Breast epithelium (tissue), 4 donors: ENCODE results near the gene SLC45A3. TPM values are rescaled to one million over a fixed set of nuclear protein-coding genes. Genes with fewer than 3 reads are reported as not detected.

Source experiments
- DNase-seq, 2 donors: peaks; one replicate each; pipeline ENCODE4 v3.0.0-alpha.2; 2019; ENCODE audit warnings: low spot score in 2 of 2
- H3K27ac ChIP-seq, 2 donors: fragments of 200-600 bp; sonication (generic) in 1 of 2; one replicate each; pipeline ENCODE4 v1.5.1; 2016 to 2019; ENCODE audit warnings: mild to moderate bottlenecking in 1 of 2
- H3K27me3 ChIP-seq, 2 donors: fragments of 200-600 bp; sonication (generic) in 1 of 2; one replicate each; pipeline versions ENCODE4 v1.5.1 to v1.6.0; 2017 to 2019; ENCODE audit warnings: control low read depth in 1 of 2, mild to moderate bottlenecking in 1 of 2
- H3K36me3 ChIP-seq: fragments of 200-600 bp; one replicate; pipeline ENCODE4 v1.5.1; 2019
- H3K4me1 ChIP-seq, 2 donors: fragments of 200-600 bp; sonication (generic); one replicate each; pipeline ENCODE4 v1.5.1; 2016 to 2019; ENCODE audit warnings: control low read depth in 1 of 2
- H3K4me3 ChIP-seq, 3 donors: fragments of 200-600 bp; sonication (generic); 1 replicate in 2 of 3; 2 replicates in 1 of 3; pipeline ENCODE4 v1.5.1; 2016 to 2019; ENCODE audit warnings: mild to moderate bottlenecking in 3 of 3, moderate library complexity in 2 of 3
- H3K9me3 ChIP-seq, 2 donors: fragments of 200-600 bp; sonication (generic) in 1 of 2; one replicate each; pipeline ENCODE4 v1.5.1; 2016 to 2019; ENCODE audit warnings: control low read depth in 1 of 2
- POLR2A ChIP-seq: fragments of 450-650 bp; IDR thresholded peaks from one replicate; pipeline ENCODE4 v1.6.1; 2016; ENCODE audit warnings: antibody characterized with exemption, mild to moderate bottlenecking, moderate library complexity
- POLR2AphosphoS5 ChIP-seq, 3 donors: sonication (generic); formaldehyde crosslinking; IDR thresholded peaks; one replicate each; pipeline ENCODE4 v1.6.1; 2017; ENCODE audit warnings: antibody characterized with exemption in 3 of 3
- intact Hi-C: fragments of 100-400 bp; cut with DNase I; formaldehyde crosslinking; loops from one replicate; pipeline ENCODE4 v1.15.1; 2023; ENCODE audit warnings: low total_unique reads
- total RNA-seq, 3 donors: library from RNA; depleted of rRNA; stranded (reverse); fragments of >200 nt; gene quantifications; one replicate each; pipeline ENCODE4 v1.1.0, GENCODE V29; 2016
- TF ChIP-seq, protein P1 (sequence below), 3 donors: fragments of 450-650 bp; IDR thresholded peaks; one replicate each; pipeline ENCODE4 v1.5.1; 2016 to 2017; ENCODE audit warnings: antibody characterized with exemption in 3 of 3, mild to moderate bottlenecking in 3 of 3, moderate library complexity in 3 of 3

The SLC45A3 gene
- total RNA-seq, 3 donors from 2014 or later, result 1.3 to 2.9 (median 1.6) TPM

GRCh38 chr1:205660361-205660760, 19.9 kb downstream of the SLC45A3 start:
- TF ChIP-seq, protein P1, sequence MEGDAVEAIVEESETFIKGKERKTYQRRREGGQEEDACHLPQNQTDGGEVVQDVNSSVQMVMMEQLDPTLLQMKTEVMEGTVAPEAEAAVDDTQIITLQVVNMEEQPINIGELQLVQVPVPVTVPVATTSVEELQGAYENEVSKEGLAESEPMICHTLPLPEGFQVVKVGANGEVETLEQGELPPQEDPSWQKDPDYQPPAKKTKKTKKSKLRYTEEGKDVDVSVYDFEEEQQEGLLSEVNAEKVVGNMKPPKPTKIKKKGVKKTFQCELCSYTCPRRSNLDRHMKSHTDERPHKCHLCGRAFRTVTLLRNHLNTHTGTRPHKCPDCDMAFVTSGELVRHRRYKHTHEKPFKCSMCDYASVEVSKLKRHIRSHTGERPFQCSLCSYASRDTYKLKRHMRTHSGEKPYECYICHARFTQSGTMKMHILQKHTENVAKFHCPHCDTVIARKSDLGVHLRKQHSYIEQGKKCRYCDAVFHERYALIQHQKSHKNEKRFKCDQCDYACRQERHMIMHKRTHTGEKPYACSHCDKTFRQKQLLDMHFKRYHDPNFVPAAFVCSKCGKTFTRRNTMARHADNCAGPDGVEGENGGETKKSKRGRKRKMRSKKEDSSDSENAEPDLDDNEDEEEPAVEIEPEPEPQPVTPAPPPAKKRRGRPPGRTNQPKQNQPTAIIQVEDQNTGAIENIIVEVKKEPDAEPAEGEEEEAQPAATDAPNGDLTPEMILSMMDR (IDR thresholded peaks at IDR 0.05), result no peak
- TF ChIP-seq POLR2A (no peak), POLR2AphosphoS5 (IDR thresholded peaks at IDR 0.05) (no peak)
- H3K27ac ChIP-seq, result no peak overlapping the region
- H3K9me3 ChIP-seq, result no peaks in the 10 kb centered on the region
- no peak overlapping the region for H3K4me3 ChIP-seq
- H3K4me1 ChIP-seq, result peaks cover 3 to 8% of the 10 kb centered on the region in 2 donors
- DNase-seq, result no peak
- H3K36me3 ChIP-seq, result no peaks in the 10 kb centered on the region
- intact Hi-C loops, result no loop called here
- H3K27me3 ChIP-seq, result no peaks in the 10 kb centered on the region

DNA sequence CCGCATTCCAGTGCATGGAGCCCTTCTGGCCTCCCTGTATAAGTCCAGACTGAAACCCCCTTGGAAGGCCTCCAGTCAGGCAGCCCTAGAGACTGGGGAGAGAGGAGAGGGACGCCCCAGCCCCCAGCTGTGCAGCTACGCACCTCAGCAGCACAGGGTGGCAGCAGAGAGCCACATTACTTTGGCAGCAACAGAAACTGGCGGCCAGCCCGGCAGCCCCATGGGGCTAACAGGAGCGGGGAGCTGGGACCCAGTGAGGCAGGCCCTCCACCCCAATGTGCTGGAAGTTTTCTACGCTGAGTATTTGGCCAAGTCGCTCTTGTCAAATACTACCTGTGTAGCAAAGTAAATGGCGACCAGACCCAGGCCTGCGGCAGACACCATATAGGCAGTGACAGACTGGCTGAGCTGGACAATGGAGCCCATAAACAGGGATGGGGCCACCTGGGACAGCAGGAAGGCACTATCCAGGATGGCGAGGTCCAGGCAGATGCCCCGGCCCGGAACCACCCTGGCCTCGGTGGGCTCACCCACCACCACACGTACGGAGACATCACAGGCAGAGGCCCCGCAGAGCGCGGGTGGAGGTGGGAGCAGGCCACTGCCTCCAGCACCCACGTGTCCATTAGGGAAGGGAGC, 21.2 kb downstream of the SLC45A3 start:
- intact Hi-C loops, result no loop called here
- no peaks in the 10 kb centered on the region for H3K36me3 ChIP-seq
- no peak for TF ChIP-seq POLR2A
- TF ChIP-seq POLR2AphosphoS5 (IDR thresholded peaks at IDR 0.05), result no peak
- TF ChIP-seq, protein P1 (IDR thresholded peaks at IDR 0.05), result peak; percentile 63 to 96 (median 92)
- DNase-seq, result peak; percentile 74 to 80
- H3K27ac ChIP-seq, result no peak overlapping the region
- H3K9me3 ChIP-seq, result no peaks in the 10 kb centered on the region
- H3K4me1 ChIP-seq, result no peaks in the 10 kb centered on the region
- no peaks in the 10 kb centered on the region for H3K27me3 ChIP-seq
- no peak overlapping the region for H3K4me3 ChIP-seq

DNA sequence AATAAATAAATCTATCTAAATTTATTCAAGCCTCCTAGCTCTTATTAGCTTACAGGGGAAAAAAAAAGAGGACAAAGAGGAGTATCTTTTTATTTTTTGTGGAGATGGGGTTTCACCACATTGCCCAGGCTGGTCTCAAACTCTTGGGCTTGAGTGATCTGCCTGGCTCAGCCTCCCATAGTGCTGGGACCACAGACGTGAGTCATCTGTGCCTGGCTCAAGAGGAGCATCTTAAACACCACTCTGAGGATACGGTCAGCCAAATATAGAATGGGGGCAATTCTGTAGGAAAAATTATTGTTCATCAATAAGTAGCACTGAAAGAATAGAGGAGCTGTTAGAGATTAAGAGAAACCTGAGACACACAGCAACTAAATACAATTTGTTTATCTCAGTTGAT, 24.1 kb downstream of the SLC45A3 start:
- H3K9me3 ChIP-seq, result no peaks in the 10 kb centered on the region
- no peak overlapping the region for H3K4me3 ChIP-seq
- DNase-seq, result no peak
- intact Hi-C loops, result loop anchor here (2.0 kb wide), 1 partner anchor 125 kb away; no protein-coding TSS in a partner anchor
- no peaks in the 10 kb centered on the region for H3K4me1 ChIP-seq
- TF ChIP-seq, protein P1 (IDR thresholded peaks at IDR 0.05), result no peak
- TF ChIP-seq POLR2AphosphoS5 (IDR thresholded peaks at IDR 0.05) (no peak), POLR2A (no peak)
- H3K27me3 ChIP-seq, result no peaks in the 10 kb centered on the region
- H3K27ac ChIP-seq, result no peak overlapping the region
- H3K36me3 ChIP-seq, result no peaks in the 10 kb centered on the region

GRCh38 chr1:205652984-205653383, 27.3 kb downstream of the SLC45A3 start:
- Histone ChIP-seq H3K4me3 (no peak overlapping the region), H3K4me1 (no peaks in the 10 kb centered on the region), H3K9me3 (no peaks in the 10 kb centered on the region), H3K36me3 (no peaks in the 10 kb centered on the region), H3K27me3 (no peaks in the 10 kb centered on the region), H3K27ac (no peak overlapping the region)
- intact Hi-C loops, result no loop called here
- no peak for DNase-seq
- TF ChIP-seq POLR2AphosphoS5 (IDR thresholded peaks at IDR 0.05), result no peak
- no peak for TF ChIP-seq POLR2A
- TF ChIP-seq, protein P1 (IDR thresholded peaks at IDR 0.05), result no peak

DNA sequence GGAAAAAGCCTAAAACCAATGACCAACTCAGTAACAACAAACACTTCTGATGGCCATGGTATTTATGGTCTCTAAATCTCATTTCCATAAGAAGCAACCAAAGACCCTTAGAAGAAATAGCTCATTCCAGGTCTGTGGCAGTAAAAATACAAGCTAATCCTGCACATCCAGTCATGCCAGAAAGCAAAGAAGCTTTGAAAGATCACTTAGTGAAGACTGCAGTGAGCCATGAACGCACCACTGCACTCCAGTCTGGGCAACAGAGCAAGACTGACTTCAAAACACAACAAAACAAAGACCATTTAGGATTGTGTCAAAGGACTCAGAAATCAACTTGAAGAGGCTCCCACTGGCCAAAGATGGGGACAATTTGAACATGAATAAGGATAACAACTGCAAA, 30.1 kb downstream of the SLC45A3 start:
- intact Hi-C loops, result no loop called here
- DNase-seq, result no peak
- H3K4me1 ChIP-seq, result no peaks in the 10 kb centered on the region
- TF ChIP-seq, protein P1 (IDR thresholded peaks at IDR 0.05), result no peak
- TF ChIP-seq POLR2A, result no peak
- TF ChIP-seq POLR2AphosphoS5 (IDR thresholded peaks at IDR 0.05), result no peak
- no peak overlapping the region for H3K27ac ChIP-seq
- H3K4me3 ChIP-seq, result no peak overlapping the region
- no peaks in the 10 kb centered on the region for H3K9me3 ChIP-seq
- H3K27me3 ChIP-seq, result no peaks in the 10 kb centered on the region
- no peaks in the 10 kb centered on the region for H3K36me3 ChIP-seq
